Measurements from ENCODE around the gene SAC3D1.

DNA sequence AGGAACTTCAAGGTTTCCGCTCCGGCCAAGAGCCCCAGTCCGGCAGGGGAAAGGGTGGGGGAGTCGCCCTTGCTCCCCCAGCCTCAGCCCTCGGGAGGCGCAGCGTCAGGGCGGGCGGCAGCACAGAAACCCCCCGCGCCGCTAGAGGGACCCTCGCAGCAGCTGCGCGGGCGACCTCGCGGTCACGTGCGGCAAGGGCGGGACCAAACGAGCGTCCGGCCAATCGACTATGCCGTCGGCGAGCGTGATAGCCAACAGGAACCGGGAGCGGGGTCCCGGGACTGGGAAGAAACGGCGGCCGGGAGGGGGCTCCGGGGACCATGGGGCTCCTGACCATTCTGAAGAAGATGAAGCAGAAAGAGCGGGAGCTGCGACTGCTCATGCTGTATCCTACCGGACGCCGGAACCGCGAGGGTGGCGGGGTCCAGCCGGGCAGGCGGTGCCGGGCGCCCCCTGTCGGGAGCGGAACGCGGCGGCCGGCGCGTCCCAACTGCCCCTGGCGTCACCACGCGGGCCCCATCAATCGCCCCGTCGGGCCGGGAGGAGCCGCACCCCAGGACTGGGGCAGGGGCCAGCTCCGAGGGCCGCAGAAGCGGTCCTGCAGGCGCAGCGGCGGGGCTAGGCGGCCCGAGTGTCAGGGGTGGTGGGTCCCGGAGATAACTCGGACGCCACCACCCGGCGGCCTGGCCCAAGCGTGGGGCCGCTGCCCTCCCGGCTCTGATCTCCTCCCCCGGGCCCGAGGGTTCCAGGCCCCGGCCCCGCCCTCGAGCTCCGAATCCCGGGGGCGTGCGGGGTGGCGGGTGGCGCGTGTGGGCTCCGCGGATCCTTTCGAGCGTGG, 26.9 kb upstream of the SAC3D1 start, which contains the start of gene ARL2:
- TF ChIP-seq POLR2AphosphoS5 (IDR thresholded peaks at IDR 0.05; ENCODE audit: borderline replicate concordance, low read depth, low read length) (peak; percentile 71), EZH2 (IDR thresholded peaks at IDR 0.05) (no peak), FOXP2 (optimal IDR thresholded peaks at IDR 0.05; ENCODE audit: control extremely low read depth, extremely low read length, insufficient read depth) (no peak)
